Measurements from ENCODE around the gene UBE2O.

Gene UBE2O

DNA sequence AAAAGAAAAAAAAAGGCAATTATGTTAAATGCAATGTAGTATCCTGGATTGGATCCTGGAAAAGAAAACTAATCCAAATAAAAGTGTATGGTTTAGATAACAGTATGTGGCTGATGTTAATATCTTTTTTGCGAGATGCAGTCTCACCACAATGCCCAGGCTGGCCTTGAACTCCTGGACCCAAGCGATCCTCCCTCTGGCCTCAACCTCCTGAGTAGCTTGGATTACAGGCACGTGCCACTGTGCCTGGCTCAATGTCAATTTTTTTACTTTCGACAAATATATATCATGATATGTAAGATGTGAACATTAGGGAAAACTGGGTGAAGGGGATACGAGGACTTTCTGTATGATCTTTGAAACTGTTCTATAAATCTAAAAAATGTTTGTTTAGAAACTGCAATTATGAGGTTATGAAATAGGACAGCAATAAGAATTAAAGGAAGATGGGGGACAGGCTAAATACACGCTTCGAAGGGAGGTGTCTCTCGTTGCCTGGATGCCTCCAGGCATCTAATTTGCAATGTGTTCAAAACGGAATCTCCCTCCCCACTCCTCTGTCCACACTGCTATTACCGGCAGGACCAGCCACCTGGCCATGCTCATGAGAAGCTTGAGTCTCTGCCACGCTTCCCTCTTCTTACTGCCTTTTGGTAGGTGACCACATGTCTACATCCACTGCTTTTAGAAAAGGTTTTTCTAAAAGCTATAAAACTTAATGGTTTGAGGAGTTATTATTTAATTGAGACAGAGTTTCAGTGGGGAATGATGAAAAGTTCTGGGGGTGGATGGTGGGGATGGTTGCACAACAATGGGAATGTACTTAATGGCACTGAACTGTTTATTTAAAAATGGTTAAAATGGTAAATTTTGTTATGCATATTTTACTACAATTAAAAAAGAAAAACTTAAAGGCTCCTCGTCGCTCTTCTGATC is 15.2 kb downstream of the UBE2O start:
- DNase-seq: no peak

DNA sequence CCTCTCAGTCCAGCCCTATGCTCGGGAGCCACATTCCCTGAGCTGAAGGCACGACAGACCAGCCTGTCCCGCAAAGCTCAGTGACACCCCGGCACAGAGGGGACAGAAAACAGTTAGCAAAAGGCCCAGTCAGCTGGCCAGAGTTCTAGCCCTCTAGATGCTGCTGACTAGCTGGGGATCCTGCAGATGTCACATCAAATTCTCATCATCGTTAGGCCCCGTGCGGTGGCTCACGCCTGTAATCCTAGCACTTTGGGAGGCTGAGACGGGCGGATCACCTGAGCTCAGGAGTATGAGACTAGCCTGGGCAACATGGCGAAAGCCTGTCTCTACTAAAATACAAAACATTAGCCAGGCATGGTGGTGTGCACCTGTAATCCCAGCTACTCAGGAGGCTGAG is 17.2 kb downstream of the UBE2O start:
- no peak for DNase-seq

DNA sequence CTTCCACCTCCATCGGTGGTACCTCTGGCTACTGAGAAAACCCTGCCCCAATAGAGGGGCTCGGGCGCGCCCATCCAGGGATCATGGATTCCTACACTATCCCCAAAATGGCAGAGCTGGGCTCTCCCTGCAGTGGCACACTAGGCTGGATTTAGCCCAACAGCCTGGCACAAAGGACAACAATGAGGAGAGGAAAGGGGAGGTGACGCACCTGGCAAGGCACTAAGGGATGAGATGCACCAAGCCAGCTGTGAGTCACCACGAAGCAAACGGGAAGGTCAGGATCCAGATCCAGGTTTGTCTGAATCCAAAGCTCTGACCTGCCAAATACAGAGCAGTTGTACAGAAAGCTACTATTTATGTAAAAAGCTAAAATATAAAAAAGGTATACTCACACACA is 18.1 kb downstream of the UBE2O start:
- DNase-seq: no peak

DNA sequence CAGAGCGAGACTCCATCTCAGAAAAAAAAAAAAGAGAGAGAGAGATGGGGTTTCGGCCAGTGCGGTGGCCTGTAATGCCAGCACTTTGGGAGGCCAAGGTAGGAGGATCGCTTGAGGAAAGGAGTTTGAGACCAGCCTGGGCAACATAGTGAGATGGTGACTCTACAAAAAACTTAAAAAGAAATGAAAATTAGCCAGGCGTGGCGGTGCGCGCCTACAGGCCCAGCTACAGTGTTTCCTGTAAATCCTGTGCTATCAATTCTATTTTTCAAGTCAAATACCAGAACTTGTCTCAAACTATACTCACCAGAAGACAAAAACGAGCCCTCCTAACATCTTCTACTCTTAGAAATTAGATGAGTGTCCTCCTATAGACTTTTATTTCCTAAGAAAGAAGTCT is 19.3 kb downstream of the UBE2O start:
- DNase-seq: no peak

DNA sequence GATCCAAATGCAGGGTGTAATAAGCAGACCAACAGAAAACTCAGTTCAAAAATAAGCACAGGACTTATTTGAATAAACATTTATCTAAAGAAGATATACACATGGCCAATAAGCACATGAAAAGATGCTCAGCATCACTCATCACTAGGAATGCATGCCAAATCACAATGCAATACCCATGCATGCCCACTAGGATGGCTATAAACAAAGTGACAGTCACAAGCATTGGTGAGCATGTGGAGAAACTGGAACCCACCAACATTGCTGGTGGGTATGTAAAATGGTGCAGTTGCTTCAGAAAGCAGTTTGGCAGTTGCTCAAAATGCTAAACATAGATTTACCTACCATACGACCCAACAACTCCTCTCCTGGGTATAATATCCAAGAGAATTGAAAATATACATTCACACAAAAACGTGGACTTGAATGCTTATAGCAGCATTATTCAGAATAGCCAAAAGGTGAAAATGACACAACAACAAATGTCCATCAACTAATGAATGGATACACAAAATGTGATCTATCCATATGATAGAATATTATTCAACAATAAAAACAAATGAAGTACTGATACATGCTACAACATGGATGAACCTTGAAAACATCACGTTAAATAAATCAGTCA is 20.1 kb downstream of the UBE2O start:
- DNase-seq: no peak

DNA sequence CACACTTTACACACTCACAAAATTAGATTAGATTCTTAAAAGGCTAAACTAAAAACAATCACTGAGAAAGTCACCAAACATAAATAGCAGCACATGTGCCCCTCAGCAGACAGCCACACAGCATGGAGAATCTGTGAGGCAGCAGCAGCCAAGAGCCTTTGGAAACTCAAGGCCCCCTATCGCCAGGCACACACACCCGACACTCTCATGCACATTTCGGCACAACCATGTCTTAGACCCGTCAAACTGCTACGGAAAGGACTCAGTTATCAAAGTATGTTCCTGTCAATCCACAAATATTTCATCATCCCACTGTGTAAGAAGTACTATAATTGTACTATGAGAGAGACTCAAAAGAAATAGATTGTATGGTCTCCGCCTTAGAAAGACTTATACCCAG is 20.9 kb downstream of the UBE2O start:
- no peak for DNase-seq

DNA sequence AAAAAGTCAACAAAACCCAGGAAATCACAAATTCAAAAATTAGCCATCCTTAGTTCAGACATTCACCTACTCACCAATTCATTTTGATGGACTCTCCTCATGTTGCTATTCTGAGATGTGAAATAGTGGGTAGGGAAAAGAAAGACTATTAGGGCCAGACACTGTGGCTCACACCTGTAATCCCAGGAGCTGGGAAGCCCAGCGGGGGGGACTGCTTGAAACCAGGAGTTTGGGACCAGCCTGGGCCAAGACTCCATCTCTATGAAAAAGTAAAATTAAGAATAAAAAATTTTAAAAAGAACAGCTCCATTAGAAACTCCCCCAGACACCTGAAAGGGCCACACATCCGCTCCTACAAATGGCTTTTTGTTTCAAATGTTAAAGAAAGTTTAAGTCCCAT is 21.4 kb downstream of the UBE2O start:
- DNase-seq: no peak

DNA sequence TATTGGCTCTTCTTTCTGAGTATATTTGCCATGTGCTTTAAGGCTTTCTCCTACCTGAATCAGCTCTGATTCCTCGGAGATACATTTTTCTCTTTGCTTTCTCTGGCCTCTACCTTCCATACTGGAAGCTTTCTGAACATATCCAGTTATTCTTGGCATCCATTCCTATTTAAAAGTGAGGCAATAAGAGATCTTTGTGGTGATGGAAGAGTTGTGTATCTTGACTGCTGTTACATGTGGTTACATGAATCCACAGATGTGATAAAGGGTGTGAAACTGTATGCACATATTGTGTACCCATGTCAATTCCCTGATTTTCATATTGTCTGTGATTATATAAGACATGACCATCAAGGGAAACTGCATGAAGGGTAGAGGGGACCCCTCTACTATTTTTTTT is 24.4 kb downstream of the UBE2O start:
- no peak for DNase-seq

DNA sequence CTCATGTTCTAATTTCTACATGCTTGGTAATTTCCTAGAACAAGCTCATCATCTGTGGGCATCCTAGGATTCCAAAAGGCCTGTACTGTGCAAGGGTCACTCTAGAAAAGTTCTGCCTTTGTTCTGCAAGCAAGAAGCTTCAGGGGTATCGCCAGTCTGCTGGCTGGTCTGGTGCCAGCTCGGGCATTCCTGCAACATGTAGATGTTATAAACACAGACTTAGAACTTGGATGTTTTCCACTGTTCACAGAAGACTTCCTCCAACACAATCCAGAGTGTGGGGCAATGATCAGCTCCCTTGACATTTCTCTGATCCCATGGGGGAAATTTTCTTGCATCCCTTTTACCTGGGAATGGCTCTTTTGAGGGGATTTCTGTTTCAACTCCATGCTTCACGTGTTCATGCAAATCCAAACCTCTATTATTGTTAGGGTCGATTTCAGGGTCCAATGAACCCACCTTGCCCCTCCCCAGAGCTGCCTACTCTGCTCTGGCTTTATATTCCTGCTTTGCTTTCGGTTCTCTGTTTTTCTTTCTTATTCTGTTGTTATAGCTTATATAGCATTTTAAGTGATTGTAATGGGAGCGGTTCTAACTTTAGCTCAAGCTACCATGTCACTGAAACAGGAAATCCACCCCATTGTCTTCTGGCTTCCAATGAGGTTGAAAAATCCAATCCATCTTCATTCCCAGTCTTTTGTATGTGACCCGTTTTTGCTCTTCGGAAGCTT is 25.3 kb downstream of the UBE2O start:
- DNase-seq: no peak

DNA sequence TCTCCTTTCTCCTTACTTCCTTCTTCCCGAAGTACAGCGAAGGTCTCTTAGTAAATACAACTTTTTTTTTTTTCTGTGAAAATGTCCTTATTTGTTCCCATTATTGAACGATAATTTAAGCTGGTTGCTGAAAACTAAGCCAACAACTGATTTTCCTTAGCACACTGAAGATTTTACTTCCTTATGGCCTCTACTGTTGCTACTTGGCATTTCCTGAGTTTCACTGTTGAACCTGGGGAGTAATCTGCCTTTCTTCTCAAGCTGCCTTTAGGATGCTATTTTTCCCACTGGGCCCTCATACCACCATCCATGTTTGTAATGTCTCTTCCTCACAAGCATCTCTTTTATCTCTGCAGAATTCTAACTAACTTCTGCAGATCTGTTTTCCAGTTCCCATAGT is 26.1 kb downstream of the UBE2O start:
- DNase-seq: no peak

DNA sequence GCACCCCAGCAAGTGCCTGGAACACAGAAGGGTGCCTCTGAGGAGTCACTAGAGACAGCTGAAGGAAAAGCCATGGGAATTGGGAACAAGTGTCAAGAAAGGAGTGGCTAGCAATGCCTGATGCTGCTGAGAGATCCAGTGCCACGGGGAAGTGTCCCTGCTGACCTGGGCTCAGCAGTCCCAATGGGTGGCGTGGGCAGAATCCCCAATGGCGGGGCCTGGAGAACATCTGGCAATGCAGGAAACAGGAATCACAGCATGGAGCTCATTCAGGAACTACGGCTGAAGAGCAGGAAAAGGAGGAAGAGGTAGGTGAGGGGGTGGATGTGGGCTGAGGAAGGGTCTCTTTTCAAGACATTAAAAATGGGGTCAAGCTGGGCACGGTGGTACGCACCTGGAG is 30.1 kb downstream of the UBE2O start:
- no peak for DNase-seq

DNA sequence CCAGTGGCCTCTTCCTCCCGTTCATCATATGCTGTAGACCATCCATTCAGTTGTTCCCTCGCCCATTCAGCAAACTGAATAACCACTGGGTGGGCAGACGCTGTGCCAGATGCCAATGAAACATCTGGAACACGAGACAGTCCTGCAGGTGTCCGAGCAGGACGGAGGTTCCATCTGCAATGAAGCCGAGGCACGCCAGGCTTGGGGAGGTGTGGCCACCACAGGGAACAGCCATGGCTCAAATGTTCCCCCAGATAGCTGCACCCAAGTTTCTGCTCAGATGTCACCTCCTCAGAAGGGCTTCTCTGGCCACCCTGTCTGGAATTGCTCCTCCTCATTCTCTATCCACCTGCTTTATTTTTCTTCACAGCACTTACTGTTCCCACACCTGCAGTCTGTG is 30.5 kb downstream of the UBE2O start:
- DNase-seq: no peak

DNA sequence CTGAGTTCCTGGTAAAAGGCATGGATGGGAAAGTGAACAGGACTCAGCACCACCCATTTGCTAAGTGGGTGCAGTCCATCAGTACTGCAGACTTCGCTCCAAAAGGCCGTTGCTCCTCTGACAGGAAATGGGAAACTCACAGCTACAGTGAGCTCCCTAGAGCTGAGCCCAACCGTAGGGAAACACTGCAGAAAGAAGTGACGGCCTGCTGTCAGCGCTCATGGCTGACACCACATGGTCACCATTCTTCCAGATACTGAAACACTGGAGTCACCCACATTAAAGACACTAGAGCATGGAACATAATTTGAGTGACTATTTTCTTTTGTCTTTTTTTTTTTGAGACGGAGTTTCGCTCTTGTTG is 31.9 kb downstream of the UBE2O start:
- DNase-seq: no peak

DNA sequence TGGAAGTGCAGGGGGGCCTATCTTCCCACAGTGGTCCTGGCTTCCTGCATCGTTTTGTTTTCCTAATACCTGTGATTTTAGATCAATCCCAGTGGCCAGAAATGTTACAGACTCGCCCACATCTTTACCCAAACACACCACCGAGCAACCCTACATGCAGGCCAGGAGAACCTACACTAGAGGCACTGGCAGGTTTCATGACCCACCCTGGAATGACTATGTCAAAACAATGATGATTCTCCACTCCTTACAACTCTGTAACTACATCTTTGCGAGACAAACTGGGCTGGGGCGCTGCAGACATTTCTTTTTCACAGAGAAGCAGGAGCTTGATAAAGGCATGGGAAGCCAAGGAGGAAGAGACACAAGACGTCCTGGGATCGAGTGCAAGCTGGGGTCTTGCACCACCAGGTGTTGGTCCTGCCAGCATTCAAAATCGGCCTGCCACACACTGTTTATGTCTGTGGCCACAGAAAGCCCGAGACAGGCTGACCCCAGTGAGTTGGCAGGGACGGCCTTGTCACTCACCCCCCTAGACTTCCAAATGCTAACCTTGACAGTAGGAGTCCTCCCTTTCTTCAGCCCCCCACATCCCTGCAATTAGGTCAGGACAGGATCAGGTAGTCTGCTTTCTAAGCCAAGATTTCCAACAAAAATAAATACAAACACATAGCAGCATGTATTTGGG is 32.5 kb downstream of the UBE2O start:
- DNase-seq: no peak

DNA sequence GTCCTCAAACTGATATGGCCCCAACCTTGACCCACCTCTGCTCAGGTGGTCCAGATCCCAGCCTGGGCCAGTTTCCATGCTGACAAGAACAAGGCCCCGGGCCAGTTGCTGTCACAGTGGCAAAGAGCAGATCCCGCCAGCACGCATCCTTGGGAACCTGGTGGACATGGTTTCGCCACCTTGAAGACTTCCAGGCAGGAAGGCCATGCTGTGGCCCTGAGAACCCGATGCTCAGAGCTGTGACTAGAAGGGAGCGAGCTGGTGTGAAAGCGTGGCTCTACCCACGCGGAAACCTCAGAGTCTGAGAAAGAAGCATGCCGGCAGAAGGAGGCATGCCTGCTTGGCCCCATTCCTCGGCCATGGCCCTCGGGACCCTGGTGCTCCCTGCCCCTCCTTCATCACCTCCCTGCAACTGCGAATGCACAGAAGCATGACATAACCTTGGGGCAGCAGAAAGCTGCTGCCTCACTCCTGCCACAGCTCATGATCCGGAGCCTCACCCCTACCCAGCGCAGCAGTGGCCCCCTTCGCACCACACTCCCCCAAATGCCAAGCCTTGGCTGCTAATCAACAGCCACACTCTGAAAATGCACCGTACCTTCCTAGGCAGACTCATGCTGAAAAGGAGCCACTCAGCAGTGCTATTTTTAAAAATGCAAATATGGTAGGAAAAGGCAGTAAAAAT is 33.2 kb downstream of the UBE2O start:
- DNase-seq: no peak

DNA sequence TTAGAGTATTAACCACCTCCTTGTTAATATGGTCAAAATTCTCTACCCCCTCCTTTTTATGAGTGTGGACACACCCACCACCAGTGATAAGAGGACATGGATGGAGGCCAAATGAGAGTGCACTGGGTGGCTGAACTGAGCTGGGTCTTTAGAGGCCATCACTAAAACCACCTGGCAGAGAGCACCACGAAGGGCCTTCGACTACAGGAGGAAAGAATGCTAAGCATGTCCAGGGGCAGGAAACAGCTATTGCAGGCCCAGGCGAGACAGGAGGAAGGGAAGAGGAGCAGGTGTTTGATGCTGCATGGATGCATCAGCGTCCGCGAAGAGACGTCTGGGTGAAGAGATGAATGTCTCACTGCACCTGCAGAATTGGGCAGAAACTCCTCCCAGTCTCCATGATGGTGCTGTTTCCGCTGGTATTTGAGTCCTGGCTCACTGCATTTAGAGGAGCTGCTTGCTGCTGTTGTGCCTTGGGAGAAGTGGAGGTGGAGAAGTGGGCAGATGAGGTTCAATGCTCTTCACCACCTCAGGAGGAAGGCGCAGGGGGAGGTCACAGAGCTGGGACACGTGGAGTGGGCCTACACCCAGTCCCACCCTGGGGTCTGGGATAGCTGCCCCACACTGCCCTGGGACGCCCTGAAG is 35.3 kb downstream of the UBE2O start:
- no peak for DNase-seq

DNA sequence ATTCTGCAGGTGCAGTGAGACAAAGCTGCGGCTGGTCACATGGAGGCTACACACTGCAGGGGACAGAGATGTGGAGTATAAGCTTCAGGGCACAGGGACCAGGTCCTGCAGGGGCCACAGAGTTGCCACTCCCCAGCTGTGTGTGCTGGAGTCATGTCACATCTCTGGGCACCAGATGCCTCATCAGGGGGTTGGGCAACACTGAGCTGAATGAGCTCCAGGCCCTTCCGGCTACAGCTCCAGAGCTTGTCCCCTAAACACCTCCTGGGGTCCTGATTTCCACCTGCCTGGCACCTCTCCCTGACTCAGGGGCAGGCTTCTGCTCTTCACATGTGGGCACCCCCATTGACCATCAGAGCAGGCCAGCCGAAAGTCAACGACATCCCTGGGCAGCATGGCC is 36.1 kb downstream of the UBE2O start:
- DNase-seq: no peak

DNA sequence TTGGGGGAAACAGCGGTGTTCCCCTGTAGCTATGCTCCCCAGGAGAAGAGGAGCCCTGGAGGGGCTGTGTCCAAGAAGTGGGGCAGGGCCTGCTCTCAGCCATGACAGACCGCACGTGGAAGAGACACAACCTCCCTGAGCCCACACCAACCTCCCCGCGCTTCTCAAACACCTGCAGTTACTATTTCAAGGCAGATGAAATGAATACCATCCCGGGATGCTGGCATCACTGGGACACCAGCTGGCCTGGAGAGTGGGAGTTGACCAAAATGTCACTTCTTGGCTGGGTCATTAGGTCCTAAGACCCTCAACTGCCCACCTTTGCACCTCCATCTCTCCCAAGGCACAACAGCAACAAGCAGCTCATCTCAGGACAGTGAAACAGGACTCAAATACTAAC is 36.5 kb downstream of the UBE2O start:
- no peak for DNase-seq

DNA sequence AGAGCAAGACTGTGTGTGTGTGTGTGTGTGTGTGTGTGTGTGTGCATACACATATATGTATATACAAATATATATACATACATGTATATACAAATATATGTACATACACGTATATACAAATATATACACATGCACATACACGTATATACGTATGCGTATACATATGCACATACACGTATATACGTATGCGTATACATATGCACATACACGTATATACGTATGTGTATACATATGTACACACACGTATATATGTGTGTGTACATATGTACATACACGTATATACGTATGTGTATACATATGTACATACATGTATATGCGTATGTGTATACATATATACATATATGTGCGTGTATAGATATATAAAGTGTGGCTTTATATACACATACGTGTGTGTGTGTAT is 37.2 kb downstream of the UBE2O start:
- DNase-seq: no peak

DNA sequence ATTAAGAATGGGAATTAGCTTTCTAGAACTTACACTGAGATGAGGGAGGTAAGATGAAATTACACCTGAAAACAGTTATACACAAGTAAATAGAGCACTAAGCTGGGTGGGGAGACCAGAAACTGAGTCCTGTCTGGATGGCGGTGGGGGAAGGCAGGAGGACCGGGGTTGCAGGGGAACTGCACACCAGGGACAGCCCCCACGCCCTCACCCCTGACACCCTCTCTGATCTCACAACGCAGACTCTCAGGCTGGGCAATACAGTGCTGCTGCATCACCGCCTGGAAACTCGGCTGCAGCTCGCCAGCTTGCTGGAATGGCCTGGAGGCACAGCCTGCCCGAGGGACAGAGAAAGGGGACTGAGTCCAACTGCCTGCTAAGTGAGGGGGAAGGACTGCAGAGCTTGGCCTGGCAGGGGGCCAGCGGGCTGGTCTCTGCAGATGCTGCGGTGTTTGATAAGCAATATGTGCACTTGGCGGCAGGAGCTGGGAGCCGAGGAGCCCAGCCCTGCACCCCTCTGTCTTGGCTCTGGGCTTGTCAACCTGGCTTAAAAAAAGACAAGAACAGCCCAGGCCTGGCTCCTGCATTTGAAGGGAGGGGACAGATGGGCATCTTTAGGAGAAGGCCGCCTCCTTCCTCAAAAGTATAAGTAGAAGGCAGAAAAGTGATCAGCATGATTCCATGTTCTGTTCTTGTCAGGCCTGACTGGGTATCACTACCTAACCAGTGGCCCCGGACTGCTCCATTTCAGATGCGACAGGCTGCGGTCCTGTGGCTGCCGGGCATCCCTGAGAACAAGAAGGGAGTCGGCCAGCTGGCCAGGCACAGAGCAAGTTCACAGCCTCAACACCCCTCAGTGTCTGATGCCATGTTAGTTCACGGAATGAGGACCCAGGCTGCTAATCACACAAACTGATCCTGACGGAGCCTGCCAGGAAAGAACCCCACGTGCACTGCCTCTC is 38.3 kb downstream of the UBE2O start:
- DNase-seq: peak; percentile 44

DNA sequence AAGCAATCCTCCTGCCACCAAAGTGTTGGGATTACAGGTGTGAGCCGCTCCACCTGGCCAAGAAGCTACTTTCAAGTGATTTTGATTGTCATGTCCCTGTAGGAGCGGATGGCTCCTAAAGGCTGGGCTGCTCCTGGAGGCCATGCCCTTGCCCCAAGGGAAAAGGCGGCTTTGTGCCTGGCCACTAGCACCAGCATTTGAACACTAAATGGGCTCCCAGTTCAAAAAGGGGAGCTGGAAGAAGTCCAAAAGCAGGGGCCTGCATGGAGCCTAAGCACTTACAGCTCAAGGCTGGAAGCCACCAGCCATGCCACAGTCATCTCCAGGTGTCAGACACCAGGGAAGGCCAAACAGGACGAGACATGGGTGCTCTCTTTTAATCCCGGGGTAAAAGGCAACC is 41.7 kb downstream of the UBE2O start:
- no peak for DNase-seq

Data from NCI-H2227 treated with DMSO at 0.1 percent for 48 hours (cell line).